Upper lobe of left lung (tissue), 4 donors: Measurements from ENCODE around the gene GKN2.

Source experiments
- EP300 ChIP-seq, 4 donors: sonication (generic); formaldehyde crosslinking; IDR thresholded peaks; one replicate each; pipeline ENCODE4 v1.5.1; 2017; ENCODE audit warnings: antibody characterized with exemption in 4 of 4, control low read depth in 2 of 4
- TF ChIP-seq, protein P1 (sequence below), 6 experiments: fragments of 450-650 bp in 4 of 6; fragments of 200-600 bp in 2 of 6; sonication (generic) in 2 of 6; IDR thresholded peaks; one replicate each; pipeline ENCODE4 v1.5.1; 2016 to 2019; ENCODE audit warnings: antibody characterized with exemption in 6 of 6

DNA sequence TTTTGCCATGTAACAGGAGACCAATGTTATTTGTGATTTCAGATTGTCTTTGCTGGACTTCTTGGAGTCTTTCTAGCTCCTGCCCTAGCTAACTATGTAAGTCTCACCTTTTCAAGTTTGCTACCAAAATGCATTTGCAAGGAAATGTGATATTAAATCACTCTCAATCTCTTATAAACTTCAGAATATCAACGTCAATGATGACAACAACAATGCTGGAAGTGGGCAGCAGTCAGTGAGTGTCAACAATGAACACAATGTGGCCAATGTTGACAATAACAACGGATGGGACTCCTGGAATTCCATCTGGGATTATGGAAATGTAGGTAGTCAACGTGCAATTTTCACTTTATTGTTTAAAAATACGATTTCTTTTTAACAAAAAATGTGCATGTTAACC, 24.8 kb upstream of the GKN2 start:
- TF ChIP-seq EP300 (IDR thresholded peaks at IDR 0.05), result no peak
- TF ChIP-seq, protein P1, sequence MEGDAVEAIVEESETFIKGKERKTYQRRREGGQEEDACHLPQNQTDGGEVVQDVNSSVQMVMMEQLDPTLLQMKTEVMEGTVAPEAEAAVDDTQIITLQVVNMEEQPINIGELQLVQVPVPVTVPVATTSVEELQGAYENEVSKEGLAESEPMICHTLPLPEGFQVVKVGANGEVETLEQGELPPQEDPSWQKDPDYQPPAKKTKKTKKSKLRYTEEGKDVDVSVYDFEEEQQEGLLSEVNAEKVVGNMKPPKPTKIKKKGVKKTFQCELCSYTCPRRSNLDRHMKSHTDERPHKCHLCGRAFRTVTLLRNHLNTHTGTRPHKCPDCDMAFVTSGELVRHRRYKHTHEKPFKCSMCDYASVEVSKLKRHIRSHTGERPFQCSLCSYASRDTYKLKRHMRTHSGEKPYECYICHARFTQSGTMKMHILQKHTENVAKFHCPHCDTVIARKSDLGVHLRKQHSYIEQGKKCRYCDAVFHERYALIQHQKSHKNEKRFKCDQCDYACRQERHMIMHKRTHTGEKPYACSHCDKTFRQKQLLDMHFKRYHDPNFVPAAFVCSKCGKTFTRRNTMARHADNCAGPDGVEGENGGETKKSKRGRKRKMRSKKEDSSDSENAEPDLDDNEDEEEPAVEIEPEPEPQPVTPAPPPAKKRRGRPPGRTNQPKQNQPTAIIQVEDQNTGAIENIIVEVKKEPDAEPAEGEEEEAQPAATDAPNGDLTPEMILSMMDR (IDR thresholded peaks at IDR 0.05), result no peak
